HK-2 (cell line): ENCODE data around the gene TMEM52B.

Source experiments
- DNase-seq: peaks from one replicate; pipeline ENCODE4 v3.0.0-alpha.2; 2018; ENCODE audit not compliant: unreplicated experiment

TMEM52B gene

DNA sequence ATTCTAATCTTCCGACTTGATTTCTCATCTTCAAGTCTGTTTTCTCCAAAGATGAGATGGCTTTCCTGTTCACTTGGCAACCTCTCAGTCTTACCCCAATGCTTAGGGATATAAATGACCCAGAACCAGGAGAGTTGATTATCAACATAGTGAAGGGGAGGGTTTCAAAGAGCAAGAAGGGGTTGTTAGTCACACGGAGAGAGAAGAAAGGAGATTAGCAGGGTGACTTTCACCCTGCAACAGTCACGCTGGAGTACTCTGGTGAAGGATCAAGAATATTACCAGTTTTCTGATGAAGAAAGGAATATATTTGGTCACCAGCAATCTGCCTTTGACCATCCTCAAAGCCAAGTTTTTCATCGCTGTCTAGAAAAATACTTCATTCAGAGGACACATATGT is at the start of gene TMEM52B:
TSS of gene TMEM52B (plus strand) at position 212 of the 400 bp plus-strand sequence. CDS start 543 bp downstream, outside the sequence.
- DNase-seq, result no peak

GRCh38 chr12:10130042-10130441 is 48.8 kb upstream of the TMEM52B start, which contains the start of gene CLEC7A:
Gene CLEC7A (minus strand): TSS chr12:10130199. CDS start chr12:10130082, 117 bp downstream.
- DNase-seq, result no peak

- no peak for DNase-seq
Observed at GRCh38 chr12:10131111-10131690, 47.6 kb upstream of the TMEM52B start.

- DNase-seq, result no peak
Observed at GRCh38 chr12:10132850-10133370, 45.9 kb upstream of the TMEM52B start.

DNA sequence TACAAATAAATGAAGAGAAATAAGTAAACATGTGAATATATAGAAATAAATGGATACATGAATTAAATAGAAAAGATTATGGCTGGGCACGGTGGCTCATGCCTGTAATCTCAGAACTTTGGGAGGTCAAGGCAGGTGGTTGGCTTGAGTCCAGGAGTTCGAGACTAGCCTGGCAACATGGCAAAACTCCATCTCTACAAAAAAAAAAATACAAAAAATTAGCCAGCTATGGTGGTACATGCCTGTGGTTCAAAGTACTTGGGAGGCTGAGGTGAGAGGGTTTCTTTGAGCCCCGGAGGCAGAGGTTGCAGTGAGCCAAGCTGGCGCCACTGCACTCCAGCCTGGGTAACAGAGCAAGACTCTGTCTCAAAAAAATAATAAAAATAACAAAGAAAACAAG is 43.7 kb upstream of the TMEM52B start:
- DNase-seq, result no peak

GRCh38 chr12:10136637-10137205 is 42.1 kb upstream of the TMEM52B start:
- DNase-seq, result no peak

DNA sequence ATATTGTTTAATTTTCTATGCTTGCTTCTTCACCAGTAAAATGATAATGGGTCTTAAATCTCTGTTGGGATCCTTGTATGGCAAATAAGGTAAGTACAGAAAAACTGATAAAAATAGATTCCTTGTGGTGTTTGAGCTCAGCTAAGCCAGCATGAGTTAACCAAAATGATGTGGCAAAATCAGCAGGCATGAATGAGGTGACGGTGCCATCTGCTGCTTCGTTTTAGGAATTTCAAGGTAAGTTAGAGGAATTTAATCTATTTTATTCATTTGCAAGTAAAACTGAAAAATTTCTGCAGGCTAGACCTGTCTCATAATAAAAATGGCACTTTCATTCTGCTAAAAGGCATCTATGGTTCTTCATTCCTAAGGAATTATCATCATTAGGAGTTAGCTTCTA is 38.8 kb upstream of the TMEM52B start:
- DNase-seq, result peak; percentile 12

GRCh38 chr12:10142976-10143589 is 35.7 kb upstream of the TMEM52B start:
- DNase-seq, result no peak

- DNase-seq, result no peak
Observed at GRCh38 chr12:10147714-10148403, 31.0 kb upstream of the TMEM52B start.

- no peak for DNase-seq
Observed at GRCh38 chr12:10151621-10152020, 27.2 kb upstream of the TMEM52B start.

- peak; percentile 69 for DNase-seq
Observed at GRCh38 chr12:10153271-10154144, 25.3 kb upstream of the TMEM52B start.

DNA sequence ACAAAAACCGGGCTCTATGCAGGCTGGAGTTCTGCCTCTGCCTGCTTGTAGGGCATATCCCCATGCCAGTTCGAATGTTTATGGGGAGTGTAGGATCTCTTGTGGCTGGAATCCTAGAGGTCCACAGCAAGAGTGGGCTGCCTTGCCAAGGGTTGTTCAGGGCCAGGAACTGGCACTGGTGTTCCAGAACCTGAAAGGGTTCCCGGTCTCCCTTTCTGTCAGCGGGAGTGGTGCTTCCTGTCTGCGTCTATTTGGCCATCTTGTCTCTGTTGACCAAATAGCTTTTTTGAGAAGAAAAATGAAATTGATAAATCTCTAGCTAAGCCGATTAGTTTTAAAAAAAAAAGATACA is 24.7 kb upstream of the TMEM52B start:
- DNase-seq, result no peak

DNA sequence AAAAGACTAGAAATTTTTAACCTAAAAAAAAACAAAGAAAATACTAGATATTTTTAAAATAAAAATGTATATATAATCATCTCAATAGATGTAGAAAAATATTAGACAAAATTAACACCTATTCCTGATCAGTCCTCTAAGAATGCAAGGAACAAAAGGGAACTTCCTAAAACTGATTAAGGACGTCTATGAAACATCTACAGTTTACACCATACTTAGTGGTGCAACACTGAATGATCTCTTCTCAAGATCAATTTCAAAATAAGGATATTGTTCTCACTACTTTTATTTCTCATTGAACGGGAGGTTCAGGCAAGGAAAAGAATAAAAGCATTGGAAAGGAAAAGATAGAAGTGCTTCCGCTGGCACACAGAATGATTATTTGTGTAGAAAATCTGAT is 22.9 kb upstream of the TMEM52B start:
- no peak for DNase-seq

DNA sequence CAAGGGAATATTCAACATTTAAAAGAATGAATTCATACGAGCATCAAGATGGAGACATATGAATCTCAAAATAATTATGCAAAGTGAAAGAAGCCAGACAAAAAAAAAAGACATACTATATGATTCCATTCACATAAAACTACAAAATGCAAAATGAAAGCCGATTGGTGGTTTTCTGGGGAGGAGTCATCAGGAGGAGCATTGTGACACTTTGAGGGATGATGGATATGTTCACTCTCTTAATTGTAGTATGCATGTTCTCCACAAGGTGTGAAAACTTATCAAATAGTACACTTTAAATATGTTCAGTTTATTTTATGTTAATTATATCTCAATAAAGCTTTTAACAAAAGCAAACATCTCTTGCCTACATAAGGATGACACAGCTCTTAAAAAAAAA is 20.4 kb upstream of the TMEM52B start:
- no peak for DNase-seq

- DNase-seq, result no peak
Observed at GRCh38 chr12:10159280-10159679, 19.6 kb upstream of the TMEM52B start.

GRCh38 chr12:10160617-10161385 is 18.0 kb upstream of the TMEM52B start:
- DNase-seq, result no peak

DNA sequence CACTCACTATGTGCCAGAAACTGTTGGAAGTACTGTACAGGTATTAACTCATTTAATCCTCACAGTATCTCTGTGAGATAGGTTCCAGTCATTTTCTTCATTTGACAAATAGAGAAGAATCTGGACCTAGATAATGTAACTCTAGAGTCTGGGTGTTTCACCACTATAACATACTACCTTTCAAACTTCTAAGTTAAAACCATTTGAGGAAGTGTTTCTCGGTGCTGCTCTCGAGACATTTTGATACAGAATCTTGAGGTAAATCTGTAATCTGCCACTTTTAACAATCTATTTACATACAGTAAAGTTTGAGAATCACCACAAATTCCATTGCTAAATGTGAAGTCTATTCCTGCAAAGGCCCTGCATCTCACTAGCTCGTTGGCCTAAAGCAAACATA is 15.7 kb upstream of the TMEM52B start:
- no peak for DNase-seq

- DNase-seq, result no peak
Observed at GRCh38 chr12:10165421-10165820, 13.4 kb upstream of the TMEM52B start.

DNA sequence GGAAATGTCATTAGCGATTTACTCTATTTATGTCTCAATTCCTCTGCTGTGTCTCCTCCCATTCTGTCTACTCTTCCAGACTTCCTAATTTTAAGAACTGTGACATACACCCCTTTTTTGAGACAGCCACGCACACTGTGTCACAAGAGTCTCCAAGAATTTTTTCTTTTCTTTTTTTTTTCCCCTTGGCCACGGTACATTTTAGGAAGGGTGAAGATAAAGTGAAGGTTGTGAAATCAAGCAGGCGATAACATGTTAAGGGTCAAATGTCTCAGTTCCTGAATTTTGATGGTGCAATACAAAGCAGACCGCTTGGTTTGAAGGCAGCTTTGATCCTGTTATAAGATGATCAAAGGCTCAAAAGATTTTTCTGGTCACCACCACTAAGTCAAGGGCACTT is 11.2 kb upstream of the TMEM52B start:
- DNase-seq, result no peak

GRCh38 chr12:10169104-10169503 is 9.7 kb upstream of the TMEM52B start:
- no peak for DNase-seq

GRCh38 chr12:10170216-10170615 is 8.6 kb upstream of the TMEM52B start:
- DNase-seq, result no peak
